HEK293 (cell line): ENCODE data around the gene EYS.

Source experiments
- CTCF ChIA-PET: fragments of 350-600 bp; formaldehyde crosslinking; extraction: SDS; loops from one replicate; lab custom pipeline; 2021; ENCODE audit warnings: antibody characterized with exemption; lab: Yijun Ruan, JAX
- POLR2A ChIA-PET: fragments of 300-600 bp; formaldehyde crosslinking; extraction: SDS; loops from one replicate; lab custom pipeline; 2020; ENCODE audit warnings: antibody characterized with exemption, inconsistent platforms; lab: Yijun Ruan, JAX
- H3K27ac ChIP-seq: fragments of 200-500 bp; sonication (Bioruptor generic); 2 replicates; pipeline ENCODE4 v1.5.1; 2014; ENCODE audit warnings: low read depth, low read length, control low read depth, inconsistent platforms; ENCODE audit errors: extremely low read depth
- H3K36me3 ChIP-seq, 2 experiments: fragments of 200-500 bp in 1 of 2; sonication (Bioruptor generic) in 1 of 2; 1 replicate in 1 of 2; 2 replicates in 1 of 2; pipeline ENCODE4 v1.5.1; 2014 to 2017; ENCODE audit warnings: inconsistent platforms in 2 of 2, low read length in 2 of 2; ENCODE audit not compliant: control insufficient read depth in 2 of 2, insufficient read depth in 1 of 2
- H3K4me1 ChIP-seq: fragments of 200-500 bp; sonication (Bioruptor generic); 2 replicates; pipeline ENCODE4 v1.5.1; 2014; ENCODE audit warnings: mild to moderate bottlenecking, low read length, inconsistent platforms; ENCODE audit not compliant: control insufficient read depth, insufficient read depth
- H3K4me3 ChIP-seq: 2 replicates; pipeline ENCODE4 v1.5.1; 2011; ENCODE audit warnings: low read depth, mild to moderate bottlenecking, control low read depth, low read length, moderate library complexity
- H3K9me3 ChIP-seq: fragments of 200-500 bp; sonication (Bioruptor generic); 2 replicates; pipeline ENCODE4 v1.5.1; 2014; ENCODE audit warnings: low read depth, low read length, inconsistent platforms; ENCODE audit not compliant: control insufficient read depth, insufficient read depth
- BCL6B ChIP-seq: fragments of 450-650 bp; formaldehyde crosslinking; IDR thresholded peaks from 2 replicates; pipeline ENCODE4 v1.5.1; 2017; ENCODE audit warnings: missing biosample characterization, missing genetic modification characterization
- EGR2 ChIP-seq: fragments of 450-650 bp; formaldehyde crosslinking; IDR thresholded peaks from 2 replicates; pipeline ENCODE4 v1.5.1; 2016; ENCODE audit warnings: low read depth, missing biosample characterization, missing genetic modification characterization
- PRDM10 ChIP-seq: fragments of 450-650 bp; formaldehyde crosslinking; IDR thresholded peaks from 2 replicates; pipeline ENCODE4 v1.5.1; 2016; ENCODE audit warnings: missing biosample characterization, missing genetic modification characterization
- SP2 ChIP-seq: fragments of 450-650 bp; formaldehyde crosslinking; IDR thresholded peaks from 2 replicates; pipeline ENCODE4 v1.5.1; 2016; ENCODE audit warnings: missing biosample characterization, missing genetic modification characterization
- TCF7L2 ChIP-seq: IDR thresholded peaks from 2 replicates; pipeline ENCODE4 v1.6.1; 2011; ENCODE audit warnings: low read depth, mild to moderate bottlenecking, inconsistent platforms, low read length, moderate library complexity, borderline replicate concordance
- ZNF184 ChIP-seq: fragments of 450-650 bp; IDR thresholded peaks from 2 replicates; pipeline ENCODE4 v1.5.1; 2018; ENCODE audit warnings: missing biosample characterization, mild to moderate bottlenecking, missing genetic modification characterization
- ZNF202 ChIP-seq: fragments of 450-650 bp; formaldehyde crosslinking; IDR thresholded peaks from 2 replicates; pipeline ENCODE4 v1.5.1; 2016; ENCODE audit warnings: missing biosample characterization, missing genetic modification characterization, borderline replicate concordance
- ZNF24 ChIP-seq: fragments of 450-650 bp; formaldehyde crosslinking; IDR thresholded peaks from 2 replicates; pipeline ENCODE4 v1.5.1; 2016; ENCODE audit warnings: missing biosample characterization, missing genetic modification characterization
- ZNF302 ChIP-seq: fragments of 450-650 bp; formaldehyde crosslinking; IDR thresholded peaks from 2 replicates; pipeline ENCODE4 v1.5.1; 2016; ENCODE audit warnings: missing biosample characterization, missing genetic modification characterization, low read depth
- ZNF423 ChIP-seq: fragments of 450-650 bp; formaldehyde crosslinking; IDR thresholded peaks from 2 replicates; pipeline ENCODE4 v1.5.1; 2016; ENCODE audit warnings: missing biosample characterization, missing genetic modification characterization
- ZNF530 ChIP-seq: fragments of 450-650 bp; formaldehyde crosslinking; IDR thresholded peaks from 2 replicates; pipeline ENCODE4 v1.5.1; 2016; ENCODE audit warnings: low read depth, missing biosample characterization, missing genetic modification characterization
- ZNF580 ChIP-seq: fragments of 450-650 bp; formaldehyde crosslinking; IDR thresholded peaks from 2 replicates; pipeline ENCODE4 v1.5.1; 2016; ENCODE audit warnings: missing biosample characterization, missing genetic modification characterization
- ZNF624 ChIP-seq: fragments of 450-650 bp; formaldehyde crosslinking; IDR thresholded peaks from 2 replicates; pipeline ENCODE4 v1.5.1; 2017; ENCODE audit warnings: missing biosample characterization, missing genetic modification characterization
- ZNF654 ChIP-seq: fragments of 450-650 bp; formaldehyde crosslinking; IDR thresholded peaks from 2 replicates; pipeline ENCODE4 v1.5.1; 2016; ENCODE audit warnings: low read depth, missing biosample characterization, missing genetic modification characterization
- TF ChIP-seq, protein P1 (sequence below): fragments of 450-650 bp; formaldehyde crosslinking; IDR thresholded peaks from 2 replicates; pipeline ENCODE4 v1.5.1; 2016; ENCODE audit warnings: missing biosample characterization, missing genetic modification characterization

EYS gene

DNA sequence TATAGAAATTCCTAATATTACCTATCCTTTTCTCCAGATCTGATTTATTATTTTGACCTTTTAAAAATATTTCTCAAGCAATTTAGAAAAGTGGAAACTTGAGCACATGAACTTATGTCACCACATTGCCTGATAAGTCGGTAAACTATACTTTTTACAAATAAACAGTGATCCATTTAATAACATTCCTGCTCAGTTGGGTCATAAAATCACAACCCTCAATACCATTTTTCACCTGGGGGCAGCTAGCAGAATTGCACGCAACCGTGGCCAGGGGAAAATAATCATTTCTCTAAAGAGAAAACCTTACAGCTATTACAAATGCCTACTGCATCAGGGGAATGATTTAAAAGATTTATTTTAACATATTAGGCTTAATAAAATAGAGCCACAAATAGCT, 1456.9 kb downstream of the EYS start (continued):
- no peak for TF ChIP-seq SP2 (tag by site-specific recombination)
- 0 out of 2 replicates have a peak, but pooled peaks have one; percentile 7 for TF ChIP-seq ZNF654 (tag by site-specific recombination)
- 0 out of 2 replicates have a peak, but pooled peaks have one; percentile 35 for TF ChIP-seq TCF7L2
- TF ChIP-seq, all 188 proteins: peak for 15

DNA sequence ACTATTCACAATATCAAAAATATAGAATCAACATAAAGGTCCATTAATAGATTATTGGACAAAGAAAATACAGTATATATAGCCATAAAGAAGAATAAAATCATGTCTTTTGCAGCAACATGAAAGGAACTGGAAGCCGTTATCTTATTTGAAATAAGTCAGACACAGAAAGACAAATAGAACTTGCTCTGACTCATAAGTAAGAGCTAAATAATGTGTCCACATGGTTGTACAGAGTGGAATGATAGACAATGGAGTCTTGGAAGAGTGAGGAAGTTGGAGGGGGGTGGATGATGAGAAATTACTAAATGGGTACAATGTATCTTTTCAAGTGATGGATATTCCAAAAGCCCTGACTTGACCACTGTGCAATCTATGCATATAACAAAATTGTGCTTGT, 1457.9 kb downstream of the EYS start:
- no peaks in the 10 kb centered on the region for H3K9me3 ChIP-seq
- POLR2A ChIA-PET = interaction anchor here (0.8 kb wide), 1 partner anchor 209 kb away, joined by 7 read pairs; no protein-coding TSS in a partner anchor
- no peak overlapping the region for H3K27ac ChIP-seq
- no peaks in the 10 kb centered on the region for H3K36me3 ChIP-seq
- CTCF ChIA-PET = interaction anchor here (0.6 to 1.8 kb wide), 4 partner anchors 19 to 82 kb away, joined by 3 to 4 read pairs (median 3); no protein-coding TSS in a partner anchor
- no peak overlapping the region for H3K4me3 ChIP-seq
- H3K4me1 ChIP-seq = no peaks in the 10 kb centered on the region
- TF ChIP-seq ZNF184 (tag by site-specific recombination) (no peak), PRDM10 (tag by site-specific recombination) (peak; percentile 42; the same call in 1 of the 2 replicates)
- TF ChIP-seq, protein P1, sequence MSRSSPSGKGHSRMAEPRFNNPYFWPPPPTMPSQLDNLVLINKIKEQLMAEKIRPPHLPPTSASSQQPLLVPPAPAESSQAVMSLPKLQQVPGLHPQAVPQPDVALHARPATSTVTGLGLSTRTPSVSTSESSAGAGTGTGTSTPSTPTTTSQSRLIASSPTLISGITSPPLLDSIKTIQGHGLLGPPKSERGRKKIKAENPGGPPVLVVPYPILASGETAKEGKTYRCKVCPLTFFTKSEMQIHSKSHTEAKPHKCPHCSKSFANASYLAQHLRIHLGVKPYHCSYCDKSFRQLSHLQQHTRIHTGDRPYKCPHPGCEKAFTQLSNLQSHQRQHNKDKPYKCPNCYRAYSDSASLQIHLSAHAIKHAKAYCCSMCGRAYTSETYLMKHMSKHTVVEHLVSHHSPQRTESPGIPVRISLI (tag by site-specific recombination) = 0 out of 2 replicates have a peak, but pooled peaks have one; percentile 24

- Histone ChIP-seq H3K27ac (no peak overlapping the region), H3K36me3 (no peaks in the 10 kb centered on the region), H3K9me3 (no peaks in the 10 kb centered on the region), H3K4me3 (no peak overlapping the region), H3K4me1 (no peaks in the 10 kb centered on the region)
- ChIA-PET CTCF (interaction anchor here (0.7 kb wide), 1 partner anchor 63 kb away, joined by 4 read pairs; no protein-coding TSS in a partner anchor), POLR2A (no interaction called here)
- TF ChIP-seq ZNF24 (tag by site-specific recombination) (no peak), ZNF202 (tag by site-specific recombination) (no peak), ZNF530 (no peak), EGR2 (tag by site-specific recombination) (no peak), BCL6B (tag by site-specific recombination) (no peak), ZNF580 (no peak), ZNF423 (tag by site-specific recombination) (no peak), ZNF624 (no peak), ZNF302 (no peak)
Observed at GRCh38 chr6:64243618-64244017, 1463.4 kb downstream of the EYS start.
